AG10803 (cell line): ENCODE results near the gene HIGD2A.

Experiments
- DNase-seq: peaks from one replicate; pipeline ENCODE4 v3.0.0; 2010; ENCODE audit warnings: low read depth
- H3K4me3 ChIP-seq: 2 replicates; pipeline ENCODE4 v1.5.1; 2011; ENCODE audit warnings: mild to moderate bottlenecking, low read length, control low read depth
- TF ChIP-seq, protein P1 (sequence below): conservative IDR thresholded peaks from 2 replicates; pipeline ENCODE4 v1.5.1; 2011; ENCODE audit warnings: mild to moderate bottlenecking, low read length, control low read depth, inconsistent platforms

The HIGD2A gene

DNA sequence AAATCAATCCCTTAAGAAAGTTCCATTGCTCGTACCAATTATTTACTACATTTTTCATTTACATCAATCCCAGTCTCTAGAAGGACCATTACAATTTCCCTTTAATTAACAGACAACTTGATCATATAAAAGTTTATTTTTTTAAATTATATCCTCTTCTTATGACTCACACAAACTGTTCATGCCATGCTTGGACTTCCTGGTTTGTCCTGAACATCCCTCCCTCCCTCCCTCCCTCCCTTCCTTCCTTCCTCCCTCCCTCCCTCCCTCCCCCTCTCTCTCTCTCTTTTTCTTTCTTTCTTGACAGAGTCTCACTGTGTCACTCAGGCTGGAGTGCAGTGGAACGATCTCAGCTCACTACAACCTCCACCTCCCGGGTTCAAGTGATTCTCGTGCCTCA, 39.4 kb downstream of the HIGD2A start:
- DNase-seq: no peak
- H3K4me3 ChIP-seq: no peak overlapping the region
- TF ChIP-seq, protein P1, sequence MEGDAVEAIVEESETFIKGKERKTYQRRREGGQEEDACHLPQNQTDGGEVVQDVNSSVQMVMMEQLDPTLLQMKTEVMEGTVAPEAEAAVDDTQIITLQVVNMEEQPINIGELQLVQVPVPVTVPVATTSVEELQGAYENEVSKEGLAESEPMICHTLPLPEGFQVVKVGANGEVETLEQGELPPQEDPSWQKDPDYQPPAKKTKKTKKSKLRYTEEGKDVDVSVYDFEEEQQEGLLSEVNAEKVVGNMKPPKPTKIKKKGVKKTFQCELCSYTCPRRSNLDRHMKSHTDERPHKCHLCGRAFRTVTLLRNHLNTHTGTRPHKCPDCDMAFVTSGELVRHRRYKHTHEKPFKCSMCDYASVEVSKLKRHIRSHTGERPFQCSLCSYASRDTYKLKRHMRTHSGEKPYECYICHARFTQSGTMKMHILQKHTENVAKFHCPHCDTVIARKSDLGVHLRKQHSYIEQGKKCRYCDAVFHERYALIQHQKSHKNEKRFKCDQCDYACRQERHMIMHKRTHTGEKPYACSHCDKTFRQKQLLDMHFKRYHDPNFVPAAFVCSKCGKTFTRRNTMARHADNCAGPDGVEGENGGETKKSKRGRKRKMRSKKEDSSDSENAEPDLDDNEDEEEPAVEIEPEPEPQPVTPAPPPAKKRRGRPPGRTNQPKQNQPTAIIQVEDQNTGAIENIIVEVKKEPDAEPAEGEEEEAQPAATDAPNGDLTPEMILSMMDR: no peak

DNA sequence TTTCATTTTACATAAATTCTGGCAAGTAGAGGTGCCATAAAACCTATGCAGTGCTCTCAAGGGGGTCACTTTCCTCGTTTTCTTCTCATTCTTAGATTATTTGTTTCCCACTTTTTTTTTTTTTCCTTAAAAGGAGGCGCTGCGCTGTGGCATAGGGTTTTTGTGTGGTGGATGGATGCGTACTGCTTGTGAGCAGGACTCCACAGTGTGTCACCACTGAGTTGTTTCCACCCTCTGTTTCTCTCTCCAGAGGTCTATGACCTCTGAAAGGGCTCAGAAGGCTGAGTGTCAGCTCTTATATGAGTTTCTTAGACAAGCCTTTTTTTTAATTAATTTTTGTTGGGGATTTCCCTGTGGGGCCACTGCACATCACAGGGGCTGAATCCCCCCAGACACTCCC, 41.4 kb downstream of the HIGD2A start:
- H3K4me3 ChIP-seq: no peak overlapping the region
- no peak for DNase-seq
- TF ChIP-seq, protein P1: peak; percentile 2; the same call in 1 of the 2 replicates

DNA sequence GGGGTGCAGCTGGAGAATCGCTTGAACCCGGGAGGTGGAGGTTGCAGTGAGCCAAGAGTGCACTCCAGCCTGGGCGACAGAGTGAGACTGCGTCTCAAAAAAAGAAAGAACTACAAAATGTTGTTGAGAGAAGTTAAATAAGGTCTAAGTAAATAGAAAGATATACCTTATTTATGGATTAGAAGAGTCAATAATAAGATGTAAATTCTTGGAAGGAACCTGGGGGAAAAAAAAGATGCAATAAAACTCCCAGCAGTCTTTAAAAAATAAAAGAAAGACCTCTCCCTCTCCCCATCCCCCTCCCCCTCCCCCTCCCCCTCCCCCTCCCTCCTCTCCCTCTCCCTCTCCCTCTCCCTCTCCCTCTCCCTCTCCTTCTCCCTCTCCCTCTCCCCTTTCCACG, 44.2 kb downstream of the HIGD2A start:
- DNase-seq: no peak
- TF ChIP-seq, protein P1: no peak
- H3K4me3 ChIP-seq: no peak overlapping the region

DNA sequence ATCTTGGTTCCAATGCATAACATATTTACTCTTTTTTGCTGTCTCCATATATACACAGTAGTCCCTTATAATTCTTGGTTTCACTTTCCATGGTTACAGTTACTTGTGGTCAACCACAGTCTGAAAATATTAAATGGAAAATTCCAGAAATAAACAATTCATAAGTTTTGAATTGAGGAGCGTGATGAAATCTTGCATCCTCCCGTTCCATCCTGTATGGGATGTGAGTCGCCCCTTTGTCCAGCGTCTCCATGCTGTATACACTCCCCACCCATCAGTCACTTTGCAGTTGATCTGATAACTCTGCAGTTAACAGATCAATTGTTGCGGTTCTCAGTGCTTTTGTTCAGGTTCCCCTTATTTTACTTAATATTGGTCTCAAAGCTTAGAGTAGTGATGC, 48.1 kb downstream of the HIGD2A start:
- DNase-seq: peak; percentile 50
- H3K4me3 ChIP-seq: no peak overlapping the region
- TF ChIP-seq, protein P1: no peak

DNA sequence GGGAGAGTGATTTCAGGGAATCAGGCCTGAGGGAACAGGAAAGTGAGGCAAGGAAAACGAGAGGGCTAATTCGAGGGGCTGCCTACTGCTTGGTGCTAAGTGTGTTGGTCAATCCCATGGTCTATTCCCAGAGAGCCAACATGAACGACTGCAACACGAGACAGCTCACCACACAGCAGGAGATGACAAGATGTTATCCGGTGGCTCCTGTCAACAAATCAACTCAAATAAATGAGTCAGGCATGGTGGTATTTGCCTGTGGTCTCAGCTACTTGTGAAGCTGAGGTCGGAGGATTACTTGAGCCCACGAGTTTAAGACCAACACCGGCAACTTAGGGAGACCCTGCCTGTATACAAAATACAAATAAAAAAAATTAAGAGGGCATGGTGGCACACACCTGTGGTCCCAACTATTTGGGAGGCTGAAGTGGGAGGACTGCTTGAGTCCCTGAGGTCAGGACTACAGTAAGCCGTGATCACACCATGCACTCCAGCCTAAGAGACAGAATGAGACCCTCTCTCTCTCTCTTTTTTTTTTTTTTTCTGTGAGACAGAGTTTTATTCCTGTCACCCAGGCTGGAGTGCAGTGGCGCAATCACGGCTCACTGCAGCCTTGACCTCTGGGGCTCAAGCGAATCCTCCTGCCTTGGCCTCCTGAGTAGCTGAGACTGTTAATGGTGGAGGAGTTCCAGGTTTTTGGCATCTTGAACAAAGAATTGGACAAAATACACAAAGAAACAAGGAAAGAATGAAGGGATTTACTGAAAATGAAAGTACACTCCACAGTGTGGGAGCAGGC, 50.6 kb downstream of the HIGD2A start:
- DNase-seq: peak; percentile 62
- H3K4me3 ChIP-seq: no peak overlapping the region
- TF ChIP-seq, protein P1: no peak
